ENCODE measurements around the gene ADAM23. TPM values are rescaled to one million over a fixed set of nuclear protein-coding genes. Genes with fewer than 3 reads are reported as not detected.
A peak's percentile ranks its signal among the peaks of the same experiment; 100 is the strongest.

The ADAM23 gene
- total RNA-seq, 1 donor from 2014 or later: 16.3 TPM

DNA sequence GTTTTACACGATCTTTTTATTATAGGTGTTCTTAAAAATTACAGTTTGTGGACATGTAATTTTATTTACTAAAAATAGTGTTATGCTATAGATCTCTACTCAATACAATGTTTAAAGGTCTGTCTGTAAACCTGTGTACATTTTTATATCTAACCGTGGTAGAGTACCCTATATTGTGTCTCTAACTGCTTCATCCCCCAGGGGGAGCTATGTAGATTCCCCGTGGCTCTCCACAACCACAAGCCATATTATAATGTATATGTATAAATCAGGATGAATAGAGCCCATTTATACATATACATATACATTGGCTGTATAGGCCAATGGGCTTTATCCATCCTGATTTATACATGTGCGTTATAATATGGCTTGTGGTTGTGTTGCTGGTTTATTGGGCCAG lies 59.4 kb downstream of the ADAM23 start:
- no peak for ATAC-seq

DNA sequence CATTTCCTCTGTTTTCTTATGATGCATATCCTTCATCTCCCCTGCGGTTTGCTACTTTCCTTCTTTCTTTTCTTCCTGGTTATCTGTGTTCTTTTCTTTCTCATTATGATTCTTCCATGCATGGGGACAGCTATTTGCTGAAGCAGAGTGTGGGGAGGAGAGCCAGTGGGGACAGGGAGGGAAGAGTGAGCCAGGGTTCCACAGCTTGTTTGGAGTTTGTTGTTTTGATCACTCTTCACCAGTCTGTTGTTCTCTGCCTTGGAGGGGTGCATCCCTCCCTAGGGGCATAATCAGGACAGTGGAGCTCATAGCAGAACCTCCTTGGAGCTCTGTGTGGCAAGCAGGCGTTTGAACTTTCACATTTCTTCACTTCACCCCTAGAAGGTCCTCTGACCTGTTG lies 68.0 kb downstream of the ADAM23 start:
- no peak for ATAC-seq

GRCh38 chr2:206512999-206513398 lies 69.7 kb downstream of the ADAM23 start:
- ATAC-seq: no peak

GRCh38 chr2:206515580-206515979 lies 72.2 kb downstream of the ADAM23 start:
- no peak for ATAC-seq

GRCh38 chr2:206518997-206519396 lies 75.7 kb downstream of the ADAM23 start:
- ATAC-seq: no peak

- ATAC-seq: no peak
Observed at GRCh38 chr2:206520450-206520849, 77.1 kb downstream of the ADAM23 start.

GRCh38 chr2:206521115-206521514 lies 77.8 kb downstream of the ADAM23 start:
- ATAC-seq: no peak

GRCh38 chr2:206521612-206522011 lies 78.3 kb downstream of the ADAM23 start:
- no peak for ATAC-seq

DNA sequence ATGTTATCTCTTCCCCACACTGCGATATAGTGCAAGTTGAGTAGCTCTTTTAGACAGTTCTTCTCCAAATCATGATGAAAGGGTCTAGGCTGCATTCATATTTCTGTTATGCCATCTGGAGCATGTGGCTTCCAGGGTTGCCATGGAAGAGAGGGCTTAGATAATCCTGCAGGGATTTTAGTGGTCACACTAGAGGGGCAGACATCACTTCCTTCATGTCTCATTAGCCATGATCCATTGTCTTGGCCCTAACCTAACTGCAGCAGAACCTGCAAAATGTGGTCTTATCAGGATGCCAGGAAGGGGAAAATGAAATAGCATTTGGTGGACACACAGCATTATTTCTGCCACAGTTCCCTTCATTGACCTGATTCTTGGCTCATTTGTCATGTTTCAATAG lies 83.1 kb downstream of the ADAM23 start:
- no peak for ATAC-seq

DNA sequence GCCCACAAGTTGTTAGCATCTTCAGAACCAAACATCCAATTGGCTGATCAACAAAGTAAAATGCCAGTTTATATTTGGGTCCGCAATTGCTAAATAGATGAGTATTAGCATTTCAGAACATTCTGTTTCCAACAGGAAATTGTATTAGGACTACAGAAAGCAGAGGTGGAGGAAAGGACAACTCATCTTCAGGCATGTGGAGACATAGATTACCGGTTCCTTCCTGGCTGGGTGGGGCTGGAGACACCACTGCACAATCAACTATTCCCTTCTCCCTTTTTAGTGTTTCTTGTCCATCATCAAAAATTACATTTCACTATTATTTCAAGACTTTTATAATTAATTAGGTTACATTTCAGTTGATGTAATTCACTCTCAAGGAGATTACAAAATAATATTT lies 83.8 kb downstream of the ADAM23 start:
- ATAC-seq: peak; percentile 50

DNA sequence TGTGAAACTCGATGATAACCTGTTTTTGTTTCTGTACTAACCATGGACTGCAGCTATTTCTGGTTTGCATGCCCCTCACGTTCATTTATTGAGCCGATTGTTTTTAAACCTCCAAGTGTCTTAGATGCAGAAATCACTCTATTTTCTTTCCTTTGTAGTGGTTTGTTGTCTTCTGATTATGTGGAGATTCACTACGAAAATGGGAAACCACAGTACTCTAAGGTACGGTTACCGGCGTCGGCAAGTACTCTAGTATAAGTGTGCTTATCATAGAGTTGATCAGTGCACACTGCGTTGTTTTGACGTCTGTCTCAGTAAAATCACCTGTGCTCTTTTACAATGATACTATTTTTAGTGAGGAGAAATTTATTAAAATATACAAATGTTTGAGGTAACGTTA lies 87.4 kb downstream of the ADAM23 start:
- ATAC-seq: no peak

DNA sequence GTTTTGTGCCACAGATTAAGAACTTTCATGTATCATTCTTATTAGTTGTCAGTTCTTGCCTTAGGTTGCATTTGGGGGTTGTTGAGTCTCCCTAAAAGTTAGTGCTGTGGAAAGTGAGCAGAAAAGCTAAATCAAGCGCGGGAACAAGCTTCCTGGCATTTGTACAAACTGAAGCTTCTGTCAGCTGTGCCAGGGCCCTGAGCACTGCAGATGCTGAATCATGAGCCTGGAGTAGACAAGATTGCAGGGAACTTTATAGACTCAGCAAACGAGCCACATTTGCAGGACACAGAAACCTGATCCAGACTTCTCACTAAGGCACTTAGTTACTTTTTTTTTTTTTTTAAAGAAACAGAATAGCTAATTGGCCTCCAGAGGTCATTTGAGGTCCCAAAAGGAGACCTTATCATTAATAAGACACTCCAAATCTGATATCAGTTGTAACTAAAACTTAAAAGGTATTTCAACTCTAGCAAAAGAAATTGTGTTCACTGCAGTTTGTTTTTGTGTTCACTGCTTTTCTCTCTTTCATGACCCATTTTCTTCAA lies 88.7 kb downstream of the ADAM23 start:
- ATAC-seq: no peak

- no peak for ATAC-seq
Observed at GRCh38 chr2:206533977-206534376, 90.6 kb downstream of the ADAM23 start.

DNA sequence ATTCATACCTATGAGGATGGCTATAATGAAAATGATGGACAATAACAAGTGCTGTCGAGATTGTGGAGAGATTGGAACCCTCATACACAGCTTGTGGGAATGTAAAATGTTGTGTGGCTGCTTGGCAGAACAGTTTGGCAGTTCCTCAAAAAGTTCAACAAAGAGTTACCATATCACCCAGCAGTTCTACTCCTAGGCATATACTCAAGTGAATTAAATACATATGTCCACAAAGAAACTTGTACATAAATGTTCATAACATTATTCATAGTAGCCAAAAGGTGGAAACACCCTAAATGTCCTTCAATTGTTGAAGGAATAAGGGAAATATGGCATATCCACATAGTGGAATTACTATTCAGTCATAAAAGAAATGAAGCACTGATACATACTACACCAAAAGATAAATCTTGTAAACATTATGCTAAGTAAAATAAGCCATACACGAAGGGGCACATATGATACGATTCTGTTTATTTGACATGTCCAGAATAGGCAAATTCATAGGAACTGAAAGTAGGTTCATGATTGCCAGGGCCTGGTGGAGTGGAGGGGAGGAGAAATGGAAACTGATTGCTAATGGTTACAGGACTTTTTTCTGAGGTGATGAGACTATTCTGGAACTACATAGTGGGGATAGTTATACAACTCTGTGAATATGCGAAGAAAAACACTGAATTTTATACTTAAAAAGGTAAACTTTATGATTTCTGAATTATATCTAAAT lies 92.1 kb downstream of the ADAM23 start:
- ATAC-seq: no peak

DNA sequence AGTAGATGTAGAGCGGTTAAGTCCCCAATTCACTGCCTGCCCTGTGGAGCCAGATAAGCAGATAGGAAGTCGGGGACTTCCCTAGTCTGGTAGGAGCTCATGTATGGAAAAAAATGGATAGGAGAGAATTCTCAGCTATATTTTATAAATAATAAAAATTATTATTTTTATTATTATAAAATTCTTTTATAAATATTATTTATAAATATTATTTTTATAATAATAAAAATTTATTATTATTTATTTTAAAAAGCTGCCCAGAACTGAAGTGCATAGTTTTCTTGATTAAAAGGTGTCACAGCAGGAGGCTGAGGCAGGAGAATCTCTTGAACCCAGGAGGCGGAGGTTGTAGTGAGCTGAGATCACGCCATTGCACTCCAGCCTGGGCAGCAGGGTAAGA lies 97.4 kb downstream of the ADAM23 start:
- no peak for ATAC-seq

GRCh38 chr2:206543073-206543472 lies 99.7 kb downstream of the ADAM23 start:
- ATAC-seq: no peak

DNA sequence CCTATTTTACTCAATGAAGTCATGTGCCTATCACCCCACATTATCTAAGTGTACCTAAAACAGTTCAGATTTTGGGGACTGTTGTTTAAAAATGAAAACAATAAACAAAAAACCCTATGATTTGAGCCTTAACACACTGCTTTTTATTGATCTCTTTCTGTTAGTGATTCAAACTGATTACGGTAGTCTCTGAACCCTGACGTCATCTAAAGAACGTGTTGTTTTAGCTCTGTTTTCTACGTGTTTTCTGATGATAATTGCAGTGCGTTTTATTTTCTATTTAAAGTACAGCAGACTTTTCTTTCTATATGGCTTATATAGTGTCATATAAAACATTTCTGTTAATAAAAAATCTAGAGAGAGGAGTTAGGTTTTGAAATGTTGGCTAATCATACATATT lies 105.1 kb downstream of the ADAM23 start:
- ATAC-seq: no peak

DNA sequence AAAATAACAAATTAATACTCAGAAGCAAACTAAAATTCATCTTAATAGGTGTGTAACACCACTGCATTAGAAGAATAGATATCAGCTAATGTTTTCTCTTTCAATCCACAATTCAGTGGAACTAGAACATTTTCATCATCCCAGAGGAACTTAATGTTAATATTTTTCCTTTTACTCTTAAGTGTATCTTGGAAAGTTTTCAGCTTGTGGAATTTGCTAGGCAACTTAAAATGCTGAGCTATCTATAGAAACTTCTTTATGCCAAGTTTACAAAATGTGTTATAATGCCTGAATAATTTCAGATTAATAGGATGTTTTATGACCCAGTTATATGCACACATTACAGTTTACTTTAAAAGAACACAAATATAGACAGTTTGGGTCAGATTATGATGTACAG lies 112.4 kb downstream of the ADAM23 start:
- ATAC-seq: no peak

- no peak for ATAC-seq
Observed at GRCh38 chr2:206556357-206556949, 113.1 kb downstream of the ADAM23 start.

- ATAC-seq: no peak
Observed at GRCh38 chr2:206557321-206557720, 114.0 kb downstream of the ADAM23 start.

GRCh38 chr2:206558492-206558891 lies 115.2 kb downstream of the ADAM23 start:
- no peak for ATAC-seq

DNA sequence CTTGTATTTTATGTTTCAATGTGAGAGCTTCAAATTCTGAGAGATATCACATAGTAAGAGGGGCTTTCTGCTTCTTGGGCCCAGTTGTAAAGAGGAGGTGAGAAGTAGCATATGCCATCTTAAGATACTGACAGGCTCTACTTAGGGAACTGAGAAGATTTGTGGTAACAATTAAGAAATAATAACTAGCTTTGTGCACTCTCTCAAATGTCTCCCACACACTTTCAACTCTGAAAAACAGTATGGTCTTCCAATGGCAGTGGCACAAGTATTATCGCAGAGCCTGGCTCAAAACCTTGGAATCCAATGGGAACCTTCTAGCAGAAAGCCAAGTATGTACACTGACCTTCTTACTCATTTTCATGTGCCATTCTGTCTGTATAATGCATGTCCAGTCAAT lies 118.6 kb downstream of the ADAM23 start:
- ATAC-seq: no peak

GRCh38 chr2:206562375-206562774 lies 119.0 kb downstream of the ADAM23 start:
- ATAC-seq: no peak

DNA sequence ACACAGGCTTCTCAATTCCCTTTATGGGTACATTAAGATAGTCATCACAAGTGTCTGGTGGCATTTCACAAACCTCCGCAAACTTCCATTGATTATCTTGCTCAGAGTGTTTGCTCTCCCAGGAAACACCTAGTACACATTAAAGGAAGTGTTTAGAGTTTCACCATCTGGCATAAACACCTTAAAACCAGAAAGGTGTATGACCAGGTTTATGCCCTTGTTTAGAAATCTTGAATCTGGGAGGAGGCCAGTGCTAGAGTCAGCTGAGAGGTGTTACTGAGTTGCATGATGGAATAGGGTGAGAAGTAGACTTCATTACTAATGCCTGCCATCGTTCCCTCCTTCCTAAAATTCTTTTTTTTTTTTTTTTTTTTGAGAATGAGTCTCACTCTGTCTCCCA lies 120.0 kb downstream of the ADAM23 start:
- ATAC-seq: no peak
